Ovary (tissue), 3 donors: ENCODE measurements around the gene PLPP3.

Experiments used
- POLR2A ChIP-seq: fragments of 450-650 bp; IDR thresholded peaks from one replicate; pipeline ENCODE4 v1.6.1; 2017; ENCODE audit warnings: antibody characterized with exemption, mild to moderate bottlenecking, moderate library complexity
- TF ChIP-seq, protein P1 (sequence below), 3 donors: fragments of 450-650 bp in 2 of 3; fragments of 200-600 bp in 1 of 3; IDR thresholded peaks; one replicate each; pipeline versions ENCODE4 v1.5.1 to v1.8.0; 2016 to 2022; ENCODE audit warnings: antibody characterized with exemption in 3 of 3, mild to moderate bottlenecking in 1 of 3
- donor health status: DM: no; HTN: no; CAD: no.

- TF ChIP-seq, protein P1, sequence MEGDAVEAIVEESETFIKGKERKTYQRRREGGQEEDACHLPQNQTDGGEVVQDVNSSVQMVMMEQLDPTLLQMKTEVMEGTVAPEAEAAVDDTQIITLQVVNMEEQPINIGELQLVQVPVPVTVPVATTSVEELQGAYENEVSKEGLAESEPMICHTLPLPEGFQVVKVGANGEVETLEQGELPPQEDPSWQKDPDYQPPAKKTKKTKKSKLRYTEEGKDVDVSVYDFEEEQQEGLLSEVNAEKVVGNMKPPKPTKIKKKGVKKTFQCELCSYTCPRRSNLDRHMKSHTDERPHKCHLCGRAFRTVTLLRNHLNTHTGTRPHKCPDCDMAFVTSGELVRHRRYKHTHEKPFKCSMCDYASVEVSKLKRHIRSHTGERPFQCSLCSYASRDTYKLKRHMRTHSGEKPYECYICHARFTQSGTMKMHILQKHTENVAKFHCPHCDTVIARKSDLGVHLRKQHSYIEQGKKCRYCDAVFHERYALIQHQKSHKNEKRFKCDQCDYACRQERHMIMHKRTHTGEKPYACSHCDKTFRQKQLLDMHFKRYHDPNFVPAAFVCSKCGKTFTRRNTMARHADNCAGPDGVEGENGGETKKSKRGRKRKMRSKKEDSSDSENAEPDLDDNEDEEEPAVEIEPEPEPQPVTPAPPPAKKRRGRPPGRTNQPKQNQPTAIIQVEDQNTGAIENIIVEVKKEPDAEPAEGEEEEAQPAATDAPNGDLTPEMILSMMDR (IDR thresholded peaks at IDR 0.05) = no peak
- TF ChIP-seq POLR2A = no peak
Measured at GRCh38 chr1:56571448-56571847, 7.9 kb downstream of the PLPP3 start.
